CD4-positive, alpha-beta T cell (primary cell): ENCODE data around the gene HECW1. TPM values are rescaled to one million over a fixed set of nuclear protein-coding genes. Genes with fewer than 3 reads are reported as not detected.

Source experiments
- ATAC-seq: fragments of 200-7000 bp; cut with Tn5 transposase; one replicate; pipeline ENCODE4 v1.10.0; 2022; ENCODE audit warnings: mild to moderate bottlenecking; ENCODE audit not compliant: poor library complexity
- CTCF ChIA-PET: fragments of 350-600 bp; sonication (Branson Sonifier 250); formaldehyde crosslinking; loops from one replicate; lab custom pipeline; 2021; ENCODE audit warnings: antibody characterized with exemption, inconsistent platforms; lab: Charles Lee
- POLR2A ChIA-PET: fragments of 350-600 bp; sonication (Branson Sonifier 250); formaldehyde crosslinking; loops from one replicate; lab custom pipeline; 2021; ENCODE audit warnings: antibody characterized with exemption, inconsistent platforms; lab: Charles Lee
- DNase-seq, 14 experiments: peaks; one replicate each; pipeline ENCODE4 v3.0.0-alpha.2; 2013 to 2020; ENCODE audit warnings: mixed read lengths in 2 of 14
- H3K27ac ChIP-seq, 2 donors: one replicate each; pipeline versions ENCODE4 v1.5.1 to v1.7.0; 2013; ENCODE audit warnings: low read length in 2 of 2, low read depth in 1 of 2, mild to moderate bottlenecking in 1 of 2
- H3K27me3 ChIP-seq, 2 experiments: 1 replicate in 1 of 2; 2 replicates in 1 of 2; pipeline versions ENCODE4 v1.6.1 to v1.7.0; 2013; ENCODE audit warnings: low read length in 2 of 2, control low read depth in 1 of 2, mild to moderate bottlenecking in 1 of 2, moderate library complexity in 1 of 2; ENCODE audit not compliant: insufficient read depth in 2 of 2, control insufficient read depth in 1 of 2
- H3K36me3 ChIP-seq: one replicate; pipeline ENCODE4 v1.6.1; 2013; ENCODE audit warnings: low read length, control low read depth; ENCODE audit not compliant: insufficient read depth
- H3K4me1 ChIP-seq: one replicate; pipeline ENCODE4 v1.6.1; 2013; ENCODE audit warnings: low read length, control low read depth; ENCODE audit not compliant: insufficient read depth
- H3K4me3 ChIP-seq: one replicate; pipeline ENCODE4 v1.5.1; 2013; ENCODE audit warnings: mild to moderate bottlenecking, low read length, moderate library complexity
- H3K9me3 ChIP-seq, 2 experiments: 1 replicate in 1 of 2; 2 replicates in 1 of 2; pipeline versions ENCODE4 v1.6.1 to v1.7.0; 2013; ENCODE audit warnings: low read length in 2 of 2, mild to moderate bottlenecking in 2 of 2, control low read depth in 1 of 2, moderate library complexity in 1 of 2; ENCODE audit not compliant: control insufficient read depth in 1 of 2, insufficient read depth in 1 of 2
- H3K27ac Mint-ChIP-seq: one replicate; pipeline ENCODE4 v1.8.0; 2020; ENCODE audit warnings: mixed read lengths
- H3K27me3 Mint-ChIP-seq: one replicate; pipeline ENCODE4 v1.8.0; 2021; ENCODE audit warnings: mixed read lengths
- H3K36me3 Mint-ChIP-seq: one replicate; pipeline ENCODE4 v1.8.0; 2021; ENCODE audit warnings: low read depth, mixed read lengths
- H3K4me1 Mint-ChIP-seq: one replicate; pipeline ENCODE4 v1.8.0; 2021; ENCODE audit warnings: low read depth, mixed read lengths
- H3K4me3 Mint-ChIP-seq: one replicate; pipeline ENCODE4 v1.8.0; 2020; ENCODE audit warnings: mild to moderate bottlenecking, mixed read lengths
- H3K9me3 Mint-ChIP-seq: one replicate; pipeline ENCODE4 v1.8.0; 2020; ENCODE audit warnings: mixed read lengths
- CTCF ChIP-seq: fragments of 200-600 bp; IDR thresholded peaks from one replicate; pipeline ENCODE4 v1.8.0; 2022; ENCODE audit warnings: antibody characterized with exemption, mild to moderate bottlenecking
- intact Hi-C, 2 experiments: fragments of 100-400 bp; cut with DNase I in 1 of 2; cut with micrococcal nuclease in 1 of 2; formaldehyde crosslinking; loops; one replicate each; pipeline versions ENCODE4 v1.15.1 to v1.9.0; 2023 to 2025; cut with DNase I, micrococcal nuclease
- total RNA-seq, 174 experiments: library from RNA in 2 of 174; stranded (reverse) in 2 of 174; gene quantifications; one replicate each; pipeline ENCODE4 v1.2.3 and lab custom pipeline; 2021 to 2026

Gene HECW1
- total RNA-seq, 2 experiments from 2014 or later, result not detected

GRCh38 chr7:43465581-43466554, 353.4 kb downstream of the HECW1 start:
- POLR2A ChIA-PET, result no interaction called here
- no peaks in the 10 kb centered on the region for H3K36me3 Mint-ChIP-seq
- CTCF ChIA-PET, result no interaction called here
- H3K4me3 ChIP-seq, result no peak overlapping the region
- no peaks in the 10 kb centered on the region for H3K9me3 ChIP-seq
- DNase-seq, result no peak
- no peaks in the 10 kb centered on the region for H3K9me3 Mint-ChIP-seq
- H3K27me3 ChIP-seq, result no peaks in the 10 kb centered on the region
- H3K27me3 Mint-ChIP-seq, result peaks cover 14% of the 10 kb centered on the region
- no peaks in the 10 kb centered on the region for H3K36me3 ChIP-seq
- no peak for TF ChIP-seq CTCF
- H3K27ac Mint-ChIP-seq, result no peak overlapping the region
- H3K4me3 Mint-ChIP-seq, result no peak overlapping the region
- no peak overlapping the region for H3K27ac ChIP-seq
- intact Hi-C loops, result no loop called here
- ATAC-seq, result no peak
- H3K4me1 Mint-ChIP-seq, result peaks cover 9% of the 10 kb centered on the region
- peaks cover 3% of the 10 kb centered on the region for H3K4me1 ChIP-seq

GRCh38 chr7:43467406-43467805, 355.0 kb downstream of the HECW1 start:
- H3K27ac Mint-ChIP-seq, result no peak overlapping the region
- POLR2A ChIA-PET, result interaction anchor here (0.5 kb wide), 1 partner anchor 31 kb away, joined by 3 read pairs; no protein-coding TSS in a partner anchor

GRCh38 chr7:43467846-43468245, 355.4 kb downstream of the HECW1 start:
- H3K27me3 ChIP-seq, result peaks cover 1 to 3% of the 10 kb centered on the region in 2 experiments
- no peaks in the 10 kb centered on the region for H3K36me3 ChIP-seq
- ChIA-PET CTCF (no interaction called here), POLR2A (interaction anchor here (0.5 kb wide), 1 partner anchor 32 kb away, joined by 3 read pairs; no protein-coding TSS in a partner anchor)
- DNase-seq, result no peak
- H3K4me3 ChIP-seq, result no peak overlapping the region
- no peak for TF ChIP-seq CTCF
- Mint-ChIP-seq H3K27me3 (peaks cover 22% of the 10 kb centered on the region), H3K9me3 (no peaks in the 10 kb centered on the region), H3K4me1 (peaks cover 9% of the 10 kb centered on the region), H3K36me3 (no peaks in the 10 kb centered on the region), H3K4me3 (no peak overlapping the region), H3K27ac (no peak overlapping the region)
- no peak overlapping the region for H3K27ac ChIP-seq
- ATAC-seq, result no peak
- intact Hi-C loops, result no loop called here
- H3K4me1 ChIP-seq, result peaks cover 3% of the 10 kb centered on the region
- H3K9me3 ChIP-seq, result no peaks in the 10 kb centered on the region

More at GRCh38 chr7:43467406-43467805, 355.0 kb downstream of the HECW1 start:
- Mint-ChIP-seq H3K27me3 (peaks cover 22% of the 10 kb centered on the region), H3K36me3 (no peaks in the 10 kb centered on the region), H3K9me3 (no peaks in the 10 kb centered on the region), H3K4me1 (peaks cover 9% of the 10 kb centered on the region), H3K4me3 (no peak overlapping the region)
- TF ChIP-seq CTCF, result no peak
- DNase-seq (no peak), ATAC-seq (no peak)
- Histone ChIP-seq H3K4me3 (no peak overlapping the region), H3K27ac (no peak overlapping the region), H3K9me3 (no peaks in the 10 kb centered on the region), H3K4me1 (peaks cover 3% of the 10 kb centered on the region), H3K27me3 (peaks cover 0 to 3% of the 10 kb centered on the region in 2 experiments), H3K36me3 (no peaks in the 10 kb centered on the region)
- CTCF ChIA-PET, result no interaction called here
- intact Hi-C loops, result no loop called here
